ENCODE measurements around the gene CEP97.

Gene CEP97

DNA sequence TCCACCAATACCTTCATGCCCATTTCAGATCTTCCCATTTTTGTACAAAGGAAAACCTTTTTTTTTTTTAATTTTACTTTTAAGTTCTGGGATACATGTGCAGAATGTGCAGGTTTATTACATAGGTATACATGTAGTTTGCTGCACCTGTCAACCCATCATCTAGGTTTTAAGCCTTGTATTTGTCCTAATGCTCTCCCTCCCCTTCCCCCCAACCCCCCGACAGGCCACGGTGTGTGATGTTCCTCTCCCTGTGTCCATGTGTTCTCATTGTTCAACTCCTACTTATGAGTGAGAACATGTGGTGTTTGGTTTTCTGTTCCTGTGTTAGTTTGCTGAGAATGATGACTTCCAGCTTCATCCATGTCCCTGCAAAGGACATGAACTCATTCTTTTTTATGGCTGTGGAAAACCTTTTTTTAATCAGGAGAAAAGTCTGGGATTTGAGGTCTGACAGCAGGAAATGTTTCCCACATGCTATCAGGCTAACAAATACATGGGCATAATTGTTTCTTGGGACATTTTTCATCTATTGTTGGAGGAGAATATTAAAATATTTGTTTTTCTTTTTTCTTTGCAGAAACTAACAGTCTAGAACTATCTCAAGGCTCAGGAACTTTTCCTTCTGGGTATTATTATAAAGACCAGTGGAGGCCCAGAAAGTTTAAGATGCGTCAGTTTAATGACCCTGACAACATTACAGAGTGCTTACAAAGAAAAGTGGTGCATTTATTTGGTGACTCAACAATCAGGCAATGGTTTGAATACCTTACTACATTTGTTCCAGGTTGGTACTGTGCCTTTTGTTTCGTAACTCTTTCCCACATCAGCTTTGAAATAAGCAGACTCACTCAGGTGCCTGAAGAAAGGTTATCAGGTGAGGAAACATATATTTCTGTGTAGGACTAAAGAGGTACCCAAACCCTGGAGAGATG, 92.1 kb downstream of the CEP97 start:
- DNase-seq (ENCODE audit: low spot score): no peak

DNA sequence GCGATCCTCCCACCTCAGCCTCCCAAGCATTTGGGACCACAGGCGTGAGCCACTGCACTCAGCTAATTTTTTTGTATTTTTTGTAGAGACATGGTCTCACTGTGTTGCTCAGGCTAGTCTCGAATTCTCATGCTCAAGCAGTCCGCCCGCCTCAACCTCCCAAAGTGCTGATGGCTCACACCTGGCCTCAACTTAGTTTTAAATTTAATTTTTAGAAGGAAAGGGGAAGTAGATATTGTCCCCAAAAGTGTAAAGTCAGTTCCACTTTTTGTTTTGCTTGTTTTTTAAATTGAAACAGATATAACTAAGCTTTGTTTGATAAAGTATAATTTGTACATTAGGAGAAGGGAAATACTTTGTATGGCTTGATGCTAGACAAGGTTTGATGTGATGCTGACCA, 93.6 kb downstream of the CEP97 start:
- no peak for DNase-seq (ENCODE audit: low spot score)

DNA sequence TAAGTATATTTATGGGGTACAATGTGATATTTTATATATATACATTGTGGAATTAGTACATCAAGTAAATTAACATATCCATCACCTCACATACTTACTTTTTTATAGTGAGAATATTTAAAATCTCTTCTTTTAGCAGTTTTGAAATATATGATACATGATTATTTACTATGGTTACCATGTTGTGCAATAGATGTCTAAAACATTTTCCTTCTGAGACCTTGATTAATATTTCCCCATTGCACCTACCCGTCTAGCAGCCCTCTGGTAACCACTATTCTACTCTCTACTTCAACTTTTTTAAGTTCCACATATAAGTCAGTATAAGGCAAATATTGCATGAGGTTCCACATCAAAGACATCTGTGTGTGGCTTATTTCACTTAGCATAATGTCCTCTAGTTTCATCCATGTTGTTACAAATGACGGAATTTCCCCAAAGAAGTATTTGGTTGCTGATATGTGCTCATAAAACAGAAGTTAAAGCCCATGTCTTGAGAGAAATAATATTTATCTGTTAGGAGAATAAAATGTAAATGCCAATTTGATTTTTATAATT, 95.3 kb downstream of the CEP97 start:
- no peak for DNase-seq (ENCODE audit: low spot score)

All from hematopoietic multipotent progenitor cell treated with erythropoietin and hydrocortisone succinate and interleukin-3 and kit ligand, for 17 days (in vitro differentiated cells).